HG03521 (cell line): Measurements from ENCODE around the gene CXCL17.
A peak's percentile ranks its signal among the peaks of the same experiment; 100 is the strongest.

Experiments
- ATAC-seq: cut with Tn5 transposase; IDR thresholded peaks from one replicate; pipeline ENCODE4 v1.9.1; 2021; ENCODE audit warnings: mild to moderate bottlenecking, moderate library complexity; ENCODE audit not compliant: unreplicated experiment

CXCL17 gene

GRCh38 chr19:42424712-42425131, 18.0 kb downstream of the CXCL17 start:
- no peak for ATAC-seq

GRCh38 chr19:42424345-42424707, 18.4 kb downstream of the CXCL17 start:
- ATAC-seq, result no peak

GRCh38 chr19:42423462-42424344, 19.0 kb downstream of the CXCL17 start:
- peak; percentile 89 for ATAC-seq

- peak; percentile 35 for ATAC-seq
Measured at GRCh38 chr19:42422901-42423461, 19.8 kb downstream of the CXCL17 start.

GRCh38 chr19:42422092-42422900, 20.4 kb downstream of the CXCL17 start:
- no peak for ATAC-seq

- ATAC-seq, result no peak
Measured at GRCh38 chr19:42421591-42422031, 21.1 kb downstream of the CXCL17 start.

- no peak for ATAC-seq
Measured at GRCh38 chr19:42421101-42421500, 21.6 kb downstream of the CXCL17 start.

- no peak for ATAC-seq
Measured at GRCh38 chr19:42420055-42420544, 22.6 kb downstream of the CXCL17 start.

- ATAC-seq, result no peak
Measured at GRCh38 chr19:42419309-42419708, 23.4 kb downstream of the CXCL17 start.

- no peak for ATAC-seq
Measured at GRCh38 chr19:42412661-42413076, 30.1 kb downstream of the CXCL17 start.

GRCh38 chr19:42412227-42412626, 30.5 kb downstream of the CXCL17 start:
- no peak for ATAC-seq

GRCh38 chr19:42411581-42412178, 31.1 kb downstream of the CXCL17 start:
- no peak for ATAC-seq

GRCh38 chr19:42410371-42410770, 32.4 kb downstream of the CXCL17 start:
- no peak for ATAC-seq

GRCh38 chr19:42409477-42409876, 33.3 kb downstream of the CXCL17 start:
- no peak for ATAC-seq

- ATAC-seq, result no peak
Measured at GRCh38 chr19:42407816-42408175, 35.0 kb downstream of the CXCL17 start.

- ATAC-seq, result no peak
Measured at GRCh38 chr19:42407085-42407815, 35.5 kb downstream of the CXCL17 start.

GRCh38 chr19:42406111-42406510, 36.6 kb downstream of the CXCL17 start:
- ATAC-seq, result no peak

GRCh38 chr19:42403586-42403985, 39.2 kb downstream of the CXCL17 start:
- ATAC-seq, result no peak

- ATAC-seq, result no peak
Measured at GRCh38 chr19:42402376-42403116, 40.2 kb downstream of the CXCL17 start.
